Duodenal mucosa (tissue), 2 donors: ENCODE data around the gene PPFIBP1.
"Not testable (repeated sequence)": the region's sequence is repeated elsewhere in the genome, so short reads cannot be mapped to it uniquely, and the experiment has no call there.

Experiments used
- H3K27ac ChIP-seq: one replicate; pipeline ENCODE4 v1.7.0; 2013; ENCODE audit warnings: low read depth, low read length
- H3K27me3 ChIP-seq, 2 donors: one replicate each; pipeline ENCODE4 v1.7.0; 2013; ENCODE audit warnings: low read length in 2 of 2, control low read depth in 1 of 2; ENCODE audit not compliant: insufficient read depth in 2 of 2, control insufficient read depth in 1 of 2
- H3K36me3 ChIP-seq, 2 donors: one replicate each; pipeline ENCODE4 v1.7.0; 2013; ENCODE audit warnings: low read length in 2 of 2, control low read depth in 1 of 2; ENCODE audit not compliant: insufficient read depth in 2 of 2, control insufficient read depth in 1 of 2
- H3K4me1 ChIP-seq, 2 donors: one replicate each; pipeline ENCODE4 v1.7.0; 2013; ENCODE audit warnings: low read length in 2 of 2, control low read depth in 1 of 2; ENCODE audit not compliant: insufficient read depth in 2 of 2, control insufficient read depth in 1 of 2
- H3K4me3 ChIP-seq, 2 donors: one replicate each; pipeline ENCODE4 v1.7.0; 2013; ENCODE audit warnings: low read length in 2 of 2, low read depth in 1 of 2
- H3K9ac ChIP-seq, 2 donors: one replicate each; pipeline ENCODE4 v1.7.0; 2013; ENCODE audit warnings: low read length in 2 of 2, low read depth in 1 of 2
- H3K9me3 ChIP-seq, 2 donors: one replicate each; pipeline ENCODE4 v1.7.0; 2013; ENCODE audit warnings: low read length in 2 of 2, control low read depth in 1 of 2; ENCODE audit not compliant: control insufficient read depth in 1 of 2

PPFIBP1 gene

GRCh38 chr12:27646149-27646548, 122.1 kb downstream of the PPFIBP1 start:
- peaks cover 0 to 2% of the 10 kb centered on the region in 2 donors for H3K36me3 ChIP-seq
- no peaks in the 10 kb centered on the region for H3K9me3 ChIP-seq
- H3K9ac ChIP-seq, result no peak overlapping the region
- no peaks in the 10 kb centered on the region for H3K27me3 ChIP-seq
- no peak overlapping the region for H3K27ac ChIP-seq
- no peak overlapping the region for H3K4me3 ChIP-seq
- H3K4me1 ChIP-seq, result no peaks in the 10 kb centered on the region

GRCh38 chr12:27650011-27650410, 126.0 kb downstream of the PPFIBP1 start:
- H3K36me3 ChIP-seq, result peaks cover 0 to 2% of the 10 kb centered on the region in 2 donors
- no peaks in the 10 kb centered on the region for H3K27me3 ChIP-seq
- H3K4me1 ChIP-seq, result no peaks in the 10 kb centered on the region

GRCh38 chr12:27651201-27651600, 127.2 kb downstream of the PPFIBP1 start:
- H3K9ac ChIP-seq, result no peak overlapping the region
- H3K4me1 ChIP-seq, result no peaks in the 10 kb centered on the region
- H3K36me3 ChIP-seq, result peaks cover 0 to 2% of the 10 kb centered on the region in 2 donors
- no peaks in the 10 kb centered on the region for H3K27me3 ChIP-seq
- H3K4me3 ChIP-seq, result no peak overlapping the region
- no peak overlapping the region for H3K27ac ChIP-seq
- H3K9me3 ChIP-seq, result no peaks in the 10 kb centered on the region

More at GRCh38 chr12:27650011-27650410, 126.0 kb downstream of the PPFIBP1 start:
- no peak overlapping the region for H3K27ac ChIP-seq
- H3K9ac ChIP-seq, result no peak overlapping the region
- no peak overlapping the region for H3K4me3 ChIP-seq
- no peaks in the 10 kb centered on the region for H3K9me3 ChIP-seq

GRCh38 chr12:27652174-27652763, 128.3 kb downstream of the PPFIBP1 start:
- no peaks in the 10 kb centered on the region for H3K9me3 ChIP-seq
- H3K9ac ChIP-seq, result no peak overlapping the region
- no peak overlapping the region for H3K27ac ChIP-seq
- H3K36me3 ChIP-seq, result peaks cover 0 to 5% of the 10 kb centered on the region in 2 donors
- no peaks in the 10 kb centered on the region for H3K4me1 ChIP-seq
- H3K4me3 ChIP-seq, result no peak overlapping the region
- no peaks in the 10 kb centered on the region for H3K27me3 ChIP-seq

GRCh38 chr12:27653661-27654060, 129.7 kb downstream of the PPFIBP1 start:
- Histone ChIP-seq H3K36me3 (peaks cover 0 to 8% of the 10 kb centered on the region in 2 donors), H3K27ac (no peak overlapping the region), H3K9ac (no peak overlapping the region), H3K27me3 (no peaks in the 10 kb centered on the region), H3K9me3 (no peaks in the 10 kb centered on the region), H3K4me3 (no peak overlapping the region), H3K4me1 (no peaks in the 10 kb centered on the region)

GRCh38 chr12:27655476-27655875, 131.5 kb downstream of the PPFIBP1 start:
- not testable (repeated sequence) for H3K4me1 ChIP-seq, H3K27me3 ChIP-seq, H3K9me3 ChIP-seq, H3K27ac ChIP-seq, H3K9ac ChIP-seq, H3K4me3 ChIP-seq
- H3K36me3 ChIP-seq, result peaks cover 0 to 10% of the 10 kb centered on the region in 2 donors

GRCh38 chr12:27657296-27657695, 133.3 kb downstream of the PPFIBP1 start:
- H3K4me1 ChIP-seq, result no peaks in the 10 kb centered on the region
- H3K27ac ChIP-seq, result no peak overlapping the region
- no peak overlapping the region for H3K4me3 ChIP-seq
- no peaks in the 10 kb centered on the region for H3K27me3 ChIP-seq
- H3K36me3 ChIP-seq, result peaks cover 0 to 19% of the 10 kb centered on the region in 2 donors
- no peaks in the 10 kb centered on the region for H3K9me3 ChIP-seq
- no peak overlapping the region for H3K9ac ChIP-seq

GRCh38 chr12:27665704-27666103, 141.7 kb downstream of the PPFIBP1 start:
- Histone ChIP-seq H3K27ac (no peak overlapping the region), H3K4me3 (no peak overlapping the region), H3K9me3 (no peaks in the 10 kb centered on the region), H3K4me1 (no peaks in the 10 kb centered on the region), H3K36me3 (peaks cover 9 to 33% of the 10 kb centered on the region in 2 donors), H3K27me3 (no peaks in the 10 kb centered on the region), H3K9ac (no peak overlapping the region)

- Histone ChIP-seq H3K4me1 (no peaks in the 10 kb centered on the region), H3K27ac (no peak overlapping the region), H3K36me3 (peaks cover 9 to 30% of the 10 kb centered on the region in 2 donors), H3K27me3 (no peaks in the 10 kb centered on the region), H3K4me3 (no peak overlapping the region), H3K9ac (no peak overlapping the region), H3K9me3 (no peaks in the 10 kb centered on the region)
Observed at GRCh38 chr12:27666510-27666909, 142.5 kb downstream of the PPFIBP1 start.

GRCh38 chr12:27667540-27667939, 143.5 kb downstream of the PPFIBP1 start:
- H3K36me3 ChIP-seq, result peaks cover 9 to 28% of the 10 kb centered on the region in 2 donors
- no peak overlapping the region for H3K9ac ChIP-seq
- no peaks in the 10 kb centered on the region for H3K4me1 ChIP-seq
- no peaks in the 10 kb centered on the region for H3K27me3 ChIP-seq
- no peaks in the 10 kb centered on the region for H3K9me3 ChIP-seq
- no peak overlapping the region for H3K27ac ChIP-seq
- no peak overlapping the region for H3K4me3 ChIP-seq
